Chondrocyte (in vitro differentiated cells): ENCODE results near the gene OR10X1. TPM values are rescaled to one million over a fixed set of nuclear protein-coding genes. Genes with fewer than 3 reads are reported as not detected.

ENCODE experiments used
- DNase-seq: peaks from one replicate; pipeline ENCODE4 v3.0.0; 2021; ENCODE audit warnings: mixed read lengths, low spot score
- H3K27ac Mint-ChIP-seq: one replicate; pipeline ENCODE4 v1.8.0; 2021; ENCODE audit warnings: mild to moderate bottlenecking, moderate library complexity, mixed read lengths; ENCODE audit not compliant: unreplicated experiment
- H3K27me3 Mint-ChIP-seq: 2 replicates; pipeline ENCODE4 v1.8.0; 2021; ENCODE audit warnings: low read depth, mixed read lengths
- H3K36me3 Mint-ChIP-seq: 2 replicates; pipeline ENCODE4 v1.8.0; 2021; ENCODE audit warnings: low read depth, mixed read lengths
- H3K4me1 Mint-ChIP-seq: 2 replicates; pipeline ENCODE4 v1.8.0; 2021; ENCODE audit warnings: low read depth, mild to moderate bottlenecking, mixed read lengths
- H3K4me3 Mint-ChIP-seq: one replicate; pipeline ENCODE4 v1.8.0; 2021; ENCODE audit warnings: mild to moderate bottlenecking, moderate library complexity, mixed read lengths; ENCODE audit not compliant: unreplicated experiment
- H3K9me3 Mint-ChIP-seq: 2 replicates; pipeline ENCODE4 v1.8.0; 2021; ENCODE audit warnings: low read depth, mixed read lengths
- total RNA-seq: library from RNA; stranded (reverse); gene quantifications from 3 replicates; pipeline ENCODE4 v1.2.1, GENCODE V29; 2021
- TF ChIP-seq, protein P1 (sequence below): fragments of 200-600 bp; sonication (generic); IDR thresholded peaks from 2 replicates; pipeline ENCODE4 v1.5.0; 2021; ENCODE audit warnings: antibody characterized with exemption, mild to moderate bottlenecking, moderate library complexity

OR10X1 gene
- total RNA-seq, 1 donor from 2014 or later: not detected

DNA sequence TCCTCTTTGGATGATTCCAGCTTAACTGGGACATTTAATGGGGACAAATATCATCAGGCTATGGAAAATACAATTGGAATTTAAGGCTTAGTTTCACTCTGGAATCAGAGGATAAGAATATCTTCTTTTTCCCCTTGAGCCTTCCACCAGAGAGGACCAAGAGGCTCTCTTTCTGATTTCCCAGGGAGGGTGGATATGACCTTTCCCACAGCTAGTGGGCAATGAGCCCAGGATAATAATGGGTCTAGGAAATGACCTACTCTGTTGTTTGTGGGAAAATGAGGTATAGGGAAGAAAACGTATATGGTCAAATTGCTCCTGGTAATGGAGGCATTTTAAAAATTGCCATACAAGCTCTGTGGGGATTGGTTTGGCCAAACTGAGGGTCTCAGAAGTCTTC, 27.4 kb downstream of the OR10X1 start:
- no peak overlapping the region for H3K4me3 Mint-ChIP-seq
- no peaks in the 10 kb centered on the region for H3K9me3 Mint-ChIP-seq
- no peak for DNase-seq
- no peaks in the 10 kb centered on the region for H3K4me1 Mint-ChIP-seq
- no peak overlapping the region for H3K27ac Mint-ChIP-seq
- no peaks in the 10 kb centered on the region for H3K36me3 Mint-ChIP-seq
- no peaks in the 10 kb centered on the region for H3K27me3 Mint-ChIP-seq
- TF ChIP-seq, protein P1, sequence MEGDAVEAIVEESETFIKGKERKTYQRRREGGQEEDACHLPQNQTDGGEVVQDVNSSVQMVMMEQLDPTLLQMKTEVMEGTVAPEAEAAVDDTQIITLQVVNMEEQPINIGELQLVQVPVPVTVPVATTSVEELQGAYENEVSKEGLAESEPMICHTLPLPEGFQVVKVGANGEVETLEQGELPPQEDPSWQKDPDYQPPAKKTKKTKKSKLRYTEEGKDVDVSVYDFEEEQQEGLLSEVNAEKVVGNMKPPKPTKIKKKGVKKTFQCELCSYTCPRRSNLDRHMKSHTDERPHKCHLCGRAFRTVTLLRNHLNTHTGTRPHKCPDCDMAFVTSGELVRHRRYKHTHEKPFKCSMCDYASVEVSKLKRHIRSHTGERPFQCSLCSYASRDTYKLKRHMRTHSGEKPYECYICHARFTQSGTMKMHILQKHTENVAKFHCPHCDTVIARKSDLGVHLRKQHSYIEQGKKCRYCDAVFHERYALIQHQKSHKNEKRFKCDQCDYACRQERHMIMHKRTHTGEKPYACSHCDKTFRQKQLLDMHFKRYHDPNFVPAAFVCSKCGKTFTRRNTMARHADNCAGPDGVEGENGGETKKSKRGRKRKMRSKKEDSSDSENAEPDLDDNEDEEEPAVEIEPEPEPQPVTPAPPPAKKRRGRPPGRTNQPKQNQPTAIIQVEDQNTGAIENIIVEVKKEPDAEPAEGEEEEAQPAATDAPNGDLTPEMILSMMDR: no peak

DNA sequence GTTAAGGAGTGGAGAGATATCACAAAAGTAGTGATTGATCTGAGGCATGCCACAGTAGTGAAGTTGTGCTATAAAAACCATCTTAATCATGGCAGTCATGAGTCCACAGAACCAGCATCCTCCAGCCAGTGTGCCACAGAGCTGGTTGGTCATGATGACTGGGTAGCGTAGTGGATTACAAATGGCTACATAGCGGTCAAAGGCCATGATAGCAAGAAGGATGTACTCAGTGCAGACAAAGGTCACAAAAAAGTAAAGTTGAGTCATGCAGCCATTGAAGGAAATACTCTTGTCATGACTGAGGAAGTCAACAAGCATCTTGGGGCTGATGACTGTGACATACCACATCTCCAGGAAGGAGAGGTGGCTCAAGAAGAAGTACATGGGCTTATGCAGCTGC, 32.2 kb downstream of the OR10X1 start:
- no peaks in the 10 kb centered on the region for H3K27me3 Mint-ChIP-seq

DNA sequence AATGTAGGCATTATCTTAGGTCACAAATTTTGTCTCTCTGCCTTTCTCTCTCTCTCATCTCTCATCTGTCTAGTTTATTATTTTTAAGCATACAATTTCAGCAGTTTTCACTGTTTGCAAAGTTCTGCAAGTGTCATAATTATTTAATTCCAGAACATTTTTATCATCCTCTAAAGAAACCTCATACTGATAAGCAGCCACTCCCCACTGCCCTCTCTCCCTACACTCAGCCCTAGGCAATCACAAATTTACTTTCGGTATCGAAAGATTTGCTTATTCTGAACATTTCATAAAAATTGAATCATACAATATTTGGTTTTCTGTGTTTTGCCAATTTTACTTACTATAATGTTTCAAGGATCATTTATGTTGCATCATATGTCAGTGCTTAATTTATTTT, 42.1 kb downstream of the OR10X1 start:
- no peaks in the 10 kb centered on the region for H3K36me3 Mint-ChIP-seq
- no peak overlapping the region for H3K4me3 Mint-ChIP-seq
- H3K4me1 Mint-ChIP-seq: no peaks in the 10 kb centered on the region
- TF ChIP-seq, protein P1: no peak
- H3K9me3 Mint-ChIP-seq: no peaks in the 10 kb centered on the region
- no peaks in the 10 kb centered on the region for H3K27me3 Mint-ChIP-seq
- no peak overlapping the region for H3K27ac Mint-ChIP-seq
- no peak for DNase-seq

More for the DNA sequence above, 32.2 kb downstream of the OR10X1 start:
- TF ChIP-seq, protein P1: no peak
- no peak for DNase-seq
- no peaks in the 10 kb centered on the region for H3K36me3 Mint-ChIP-seq
- H3K4me1 Mint-ChIP-seq: no peaks in the 10 kb centered on the region
- no peak overlapping the region for H3K4me3 Mint-ChIP-seq
- no peaks in the 10 kb centered on the region for H3K9me3 Mint-ChIP-seq
- no peak overlapping the region for H3K27ac Mint-ChIP-seq

DNA sequence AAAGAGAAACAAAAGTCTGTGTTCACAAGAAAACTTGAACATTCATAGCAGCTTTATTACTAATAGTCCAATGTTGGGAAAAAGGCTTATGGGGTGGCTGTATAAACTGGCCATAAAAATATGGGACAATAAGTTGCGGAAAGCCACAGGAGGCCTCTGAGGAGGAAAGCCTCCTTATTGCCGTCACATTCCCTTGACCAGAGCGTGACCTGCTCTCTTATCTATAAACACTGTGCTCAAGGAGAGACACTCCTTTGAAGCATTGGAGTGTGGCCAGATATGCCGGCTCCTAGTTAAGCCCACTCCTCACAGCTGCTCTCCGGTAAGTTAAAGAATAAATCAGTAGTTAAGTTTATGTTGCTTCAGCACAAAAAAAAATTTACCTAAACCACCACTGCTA, 45.2 kb downstream of the OR10X1 start:
- H3K36me3 Mint-ChIP-seq: no peaks in the 10 kb centered on the region

More for the DNA sequence above, 45.2 kb downstream of the OR10X1 start:
- no peak overlapping the region for H3K27ac Mint-ChIP-seq
- H3K27me3 Mint-ChIP-seq: no peaks in the 10 kb centered on the region
- no peak overlapping the region for H3K4me3 Mint-ChIP-seq
- no peaks in the 10 kb centered on the region for H3K4me1 Mint-ChIP-seq
- no peak for DNase-seq
- H3K9me3 Mint-ChIP-seq: no peaks in the 10 kb centered on the region
- TF ChIP-seq, protein P1: no peak

Other genes starting within 250 kb of the OR10X1 start
- not detected in 3 replicates for gene CD1B, start 248.4 kb downstream of the OR10X1 start, total RNA-seq
- gene CD1E, start 226.0 kb downstream of the OR10X1 start, total RNA-seq: not detected in 3 replicates
- gene OR10T2, start 180.4 kb downstream of the OR10X1 start, total RNA-seq: not detected in 3 replicates
- gene OR10K2, start 153.7 kb downstream of the OR10X1 start, total RNA-seq: not detected in 3 replicates
- gene OR10K1, start 118.1 kb downstream of the OR10X1 start, total RNA-seq: not detected in 3 replicates
- not detected in 3 replicates for gene OR10R2, start 107.7 kb downstream of the OR10X1 start, total RNA-seq
- not detected in 3 replicates for gene OR6Y1, start 25.5 kb downstream of the OR10X1 start, total RNA-seq
- gene OR6P1, start 9.3 kb downstream of the OR10X1 start, total RNA-seq: not detected in 3 replicates
- not detected in 3 replicates for gene OR10Z1, start 25.4 kb upstream of the OR10X1 start, total RNA-seq
- not detected in 3 replicates for gene SPTA1, start 106.8 kb upstream of the OR10X1 start, total RNA-seq
- gene OR6K2, start 120.8 kb upstream of the OR10X1 start, total RNA-seq: not detected in 3 replicates
- not detected in 3 replicates for gene OR6K3, start 140.8 kb upstream of the OR10X1 start, total RNA-seq
- not detected in 3 replicates for gene OR6K6, start 174.8 kb upstream of the OR10X1 start, total RNA-seq
- not detected in 3 replicates for gene OR6N1, start 192.3 kb upstream of the OR10X1 start, total RNA-seq
- not detected in 3 replicates for gene OR6N2, start 201.3 kb upstream of the OR10X1 start, total RNA-seq